ENCODE measurements around the gene AMIGO3.

AMIGO3 gene

GRCh38 chr3:49667701-49668413, 51.6 kb downstream of the AMIGO3 start:
- no peak for DNase-seq (ENCODE audit: low read depth)

More at GRCh38 chr3:49667701-49668413, 51.6 kb downstream of the AMIGO3 start:
- H3K4me3 ChIP-seq (ENCODE audit: low read length), result no peak overlapping the region
- no peak for TF ChIP-seq CTCF (conservative IDR thresholded peaks at IDR 0.05; ENCODE audit: low read depth, low read length)
